Chondrocyte (in vitro differentiated cells): ENCODE results near the gene SASH1. TPM values are rescaled to one million over a fixed set of nuclear protein-coding genes. Genes with fewer than 3 reads are reported as not detected.

ENCODE experiments used
- DNase-seq: peaks from one replicate; pipeline ENCODE4 v3.0.0; 2021; ENCODE audit warnings: mixed read lengths, low spot score
- H3K27ac Mint-ChIP-seq: one replicate; pipeline ENCODE4 v1.8.0; 2021; ENCODE audit warnings: mild to moderate bottlenecking, moderate library complexity, mixed read lengths; ENCODE audit not compliant: unreplicated experiment
- H3K27me3 Mint-ChIP-seq: 2 replicates; pipeline ENCODE4 v1.8.0; 2021; ENCODE audit warnings: low read depth, mixed read lengths
- H3K36me3 Mint-ChIP-seq: 2 replicates; pipeline ENCODE4 v1.8.0; 2021; ENCODE audit warnings: low read depth, mixed read lengths
- H3K4me1 Mint-ChIP-seq: 2 replicates; pipeline ENCODE4 v1.8.0; 2021; ENCODE audit warnings: low read depth, mild to moderate bottlenecking, mixed read lengths
- H3K4me3 Mint-ChIP-seq: one replicate; pipeline ENCODE4 v1.8.0; 2021; ENCODE audit warnings: mild to moderate bottlenecking, moderate library complexity, mixed read lengths; ENCODE audit not compliant: unreplicated experiment
- H3K9me3 Mint-ChIP-seq: 2 replicates; pipeline ENCODE4 v1.8.0; 2021; ENCODE audit warnings: low read depth, mixed read lengths
- CTCF ChIP-seq: fragments of 200-600 bp; sonication (generic); IDR thresholded peaks from 2 replicates; pipeline ENCODE4 v1.5.0; 2021; ENCODE audit warnings: antibody characterized with exemption, mild to moderate bottlenecking, moderate library complexity
- total RNA-seq: library from RNA; stranded (reverse); gene quantifications from 3 replicates; pipeline ENCODE4 v1.2.1, GENCODE V29; 2021

SASH1 gene
- total RNA-seq, 1 donor from 2014 or later = 82.9 TPM

- Mint-ChIP-seq H3K36me3 (peaks cover 28% of the 10 kb centered on the region), H3K4me3 (no peak overlapping the region), H3K27me3 (no peaks in the 10 kb centered on the region), H3K4me1 (peaks cover 34% of the 10 kb centered on the region), H3K27ac (no peak overlapping the region), H3K9me3 (no peaks in the 10 kb centered on the region)
- TF ChIP-seq CTCF = no peak
- DNase-seq = no peak
These were observed 108.2 kb downstream of the SASH1 start for GRCh38 chr6:148450866-148451265.

GRCh38 chr6:148451690-148452089 lies 109.1 kb downstream of the SASH1 start:
- Mint-ChIP-seq H3K4me1 (peaks cover 29% of the 10 kb centered on the region), H3K36me3 (peaks cover 28% of the 10 kb centered on the region)

GRCh38 chr6:148452876-148453275 lies 110.2 kb downstream of the SASH1 start:
- Mint-ChIP-seq H3K4me3 (no peak overlapping the region), H3K36me3 (peaks cover 25% of the 10 kb centered on the region), H3K4me1 (peaks cover 26% of the 10 kb centered on the region), H3K27ac (no peak overlapping the region), H3K9me3 (no peaks in the 10 kb centered on the region), H3K27me3 (no peaks in the 10 kb centered on the region)
- no peak for TF ChIP-seq CTCF
- no peak for DNase-seq

More at GRCh38 chr6:148451690-148452089, 109.1 kb downstream of the SASH1 start:
- Mint-ChIP-seq H3K4me3 (no peak overlapping the region), H3K27me3 (no peaks in the 10 kb centered on the region), H3K9me3 (no peaks in the 10 kb centered on the region), H3K27ac (no peak overlapping the region)
- DNase-seq = no peak
- no peak for TF ChIP-seq CTCF

- H3K4me1 Mint-ChIP-seq = peaks cover 18% of the 10 kb centered on the region
- TF ChIP-seq CTCF = no peak
- H3K27ac Mint-ChIP-seq = no peak overlapping the region
- no peak overlapping the region for H3K4me3 Mint-ChIP-seq
- H3K27me3 Mint-ChIP-seq = no peaks in the 10 kb centered on the region
- peaks cover 17% of the 10 kb centered on the region for H3K36me3 Mint-ChIP-seq
- DNase-seq = no peak
- H3K9me3 Mint-ChIP-seq = no peaks in the 10 kb centered on the region
These were observed 111.3 kb downstream of the SASH1 start for GRCh38 chr6:148453906-148454305.

- H3K27ac Mint-ChIP-seq = peak overlapping the region; percentile 65
- DNase-seq = no peak
These were observed 112.6 kb downstream of the SASH1 start for GRCh38 chr6:148455225-148455624.

More at GRCh38 chr6:148455225-148455624, 112.6 kb downstream of the SASH1 start:
- TF ChIP-seq CTCF = no peak
- no peak overlapping the region for H3K4me3 Mint-ChIP-seq
- peaks cover 18% of the 10 kb centered on the region for H3K4me1 Mint-ChIP-seq
- peaks cover 14% of the 10 kb centered on the region for H3K36me3 Mint-ChIP-seq
- no peaks in the 10 kb centered on the region for H3K9me3 Mint-ChIP-seq
- H3K27me3 Mint-ChIP-seq = no peaks in the 10 kb centered on the region
